ENCODE measurements around the gene TSR1. TPM values are rescaled to one million over a fixed set of nuclear protein-coding genes. Genes with fewer than 3 reads are reported as not detected.

Gene TSR1
- total RNA-seq: 23.0 TPM
- long read RNA-seq, full-length matches to known transcripts: 35 of 51 reads
- long read RNA-seq, partial matches to known transcripts: 5 of 51 reads
- long read RNA-seq, other reads (novel, unspliced or antisense): 11 of 51 reads

DNA sequence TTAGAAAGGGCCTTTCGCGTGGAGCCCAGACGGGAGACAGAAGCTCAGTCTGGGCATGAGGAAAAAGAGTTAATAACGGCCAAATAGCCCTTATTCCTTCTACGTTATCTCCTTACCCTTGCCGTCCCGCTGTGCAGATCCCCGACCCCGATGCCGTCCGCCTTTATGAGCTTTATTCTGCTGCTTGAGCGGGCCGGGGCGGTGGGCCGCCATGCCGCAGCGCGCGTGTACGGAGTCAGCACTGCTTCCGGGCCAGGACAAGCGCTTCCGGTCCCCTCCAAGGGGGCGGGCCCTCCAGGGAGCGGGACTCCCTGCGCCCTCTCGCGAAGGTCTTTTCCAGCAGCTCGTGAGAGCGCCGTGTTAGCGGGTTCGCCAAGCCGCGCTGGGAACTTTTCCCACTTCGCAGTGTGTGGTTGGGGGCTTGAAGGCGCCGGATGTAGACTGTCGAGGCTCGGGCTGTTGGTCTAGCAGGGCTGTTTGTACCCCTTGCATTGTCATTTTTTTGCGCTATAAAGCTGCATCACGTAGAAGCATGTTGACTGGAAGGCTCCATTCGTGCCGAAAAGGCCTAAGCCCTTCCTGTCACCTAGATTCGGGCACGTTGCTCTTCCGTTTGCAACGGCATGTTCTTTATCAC lies at the start of gene TSR1:
Gene TSR1, minus strand, starts transcription at position 243 of the 637 bp plus-strand sequence. Its CDS starts 30 bp downstream, at position 213.
- peak; percentile 95 for DNase-seq (ENCODE audit: low spot score)
- intact Hi-C loops (cut with DNase I): loop anchor here (2.0 kb wide), 1 partner anchor 34 kb away; the partner anchor contains the start of genes SMG6 and SRR

DNA sequence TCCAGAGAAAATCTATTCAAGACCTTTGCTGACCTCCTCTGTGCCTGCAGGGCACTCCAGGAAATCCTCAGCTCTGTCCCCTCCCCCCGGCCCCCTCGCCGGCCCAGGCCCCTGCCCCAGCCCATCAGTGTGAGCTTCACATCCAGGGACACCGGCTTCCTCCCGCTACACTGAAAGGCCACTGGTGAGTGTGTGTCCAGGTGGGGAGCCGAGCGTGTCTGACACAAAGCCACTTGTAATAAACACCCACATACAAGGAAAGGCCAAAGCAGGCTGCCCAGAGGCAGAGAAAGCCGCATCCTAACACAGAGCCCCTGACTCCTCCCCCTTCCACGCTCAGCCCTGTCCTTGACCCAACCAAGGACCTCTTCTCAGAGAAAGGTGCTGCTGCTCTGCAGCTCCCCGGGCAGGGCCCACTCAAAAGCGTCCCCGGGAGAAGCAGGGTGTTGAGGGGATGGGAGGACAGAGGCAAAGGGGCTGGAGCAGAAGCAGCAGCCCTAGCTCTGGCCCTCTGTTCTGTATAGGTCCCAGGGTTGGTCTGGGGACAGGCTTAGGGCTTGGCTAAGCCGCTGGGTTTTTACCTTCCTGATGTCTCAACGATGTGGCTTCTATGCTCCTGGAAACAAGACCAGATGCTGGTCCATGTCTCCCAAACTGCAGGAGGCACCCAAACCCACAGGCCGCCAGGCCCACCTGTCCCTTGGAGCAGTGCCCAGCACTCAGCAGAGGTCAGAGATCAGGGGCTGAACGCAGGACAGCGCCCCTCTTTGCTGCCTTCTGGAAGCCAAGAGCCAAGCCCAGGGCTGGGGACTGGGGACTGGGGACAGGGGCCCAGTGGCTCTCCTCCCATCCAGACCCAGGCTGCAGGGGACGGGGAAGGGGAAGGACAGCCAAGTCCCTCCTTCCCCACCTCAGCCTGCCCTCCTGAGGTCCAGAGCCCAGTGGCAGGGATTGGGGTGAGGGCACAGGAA lies 49.3 kb upstream of the TSR1 start:
- DNase-seq (ENCODE audit: low spot score): no peak
- intact Hi-C loops (cut with DNase I): no loop called here

DNA sequence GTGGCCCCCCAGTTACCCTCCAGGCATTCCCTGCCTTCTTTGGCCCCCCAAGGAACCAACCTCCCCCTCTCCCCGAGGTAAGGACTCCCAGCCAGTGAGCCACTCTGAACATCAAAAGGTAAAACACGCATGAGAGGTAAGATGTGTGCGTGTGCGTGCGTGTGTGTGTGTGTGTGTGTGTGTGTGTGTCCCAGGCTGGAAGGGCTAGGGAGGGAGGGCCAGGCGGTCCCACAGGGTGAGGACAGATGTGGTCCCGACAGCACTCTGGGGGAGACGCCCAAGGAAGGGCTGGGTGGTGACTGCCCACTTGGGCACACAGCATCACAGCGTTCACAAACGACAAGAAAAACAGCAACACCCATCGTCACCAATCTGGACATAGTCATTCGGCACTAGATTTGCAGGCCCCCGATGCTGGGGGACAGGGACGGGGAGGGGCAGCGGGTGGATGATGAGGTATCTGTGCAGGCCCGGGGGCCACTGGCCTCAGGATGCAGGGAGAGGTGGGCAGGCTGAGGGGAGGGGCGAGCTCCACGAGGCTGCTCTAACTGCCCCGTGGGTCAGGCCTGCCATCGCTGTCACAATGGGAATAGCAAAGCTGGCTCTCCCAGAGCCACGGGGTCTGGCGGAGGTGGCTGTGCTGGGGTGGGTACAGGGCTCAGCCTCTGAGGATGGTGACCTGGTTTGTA lies 48.3 kb upstream of the TSR1 start:
- no peak for DNase-seq (ENCODE audit: low spot score)
- intact Hi-C loops (cut with DNase I): no loop called here

DNA sequence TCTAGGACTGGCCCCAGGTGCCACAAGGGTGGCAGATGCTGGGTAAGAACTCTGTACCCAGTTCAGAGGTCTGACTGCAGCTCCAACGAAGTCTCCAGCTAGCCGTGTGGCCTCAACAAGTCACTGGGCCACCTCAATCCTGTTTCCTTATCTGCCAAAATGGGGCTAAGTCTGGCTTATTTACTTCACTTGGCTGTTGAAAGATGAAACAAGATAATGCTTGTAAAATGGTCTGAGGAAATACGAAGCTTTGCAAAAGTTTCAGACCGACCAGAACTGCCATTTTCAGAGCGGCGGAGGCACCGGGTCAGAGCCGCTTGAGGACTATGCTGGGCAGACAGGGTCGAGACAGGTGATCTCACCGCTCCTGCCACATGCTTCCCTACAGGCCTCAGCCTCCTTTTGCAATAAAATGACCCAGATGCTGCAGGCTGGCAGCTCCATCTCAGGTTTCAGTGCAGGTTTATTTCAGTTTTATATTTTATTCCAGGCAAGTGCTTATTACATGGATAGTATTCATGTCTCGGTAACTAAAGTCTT lies 47.4 kb upstream of the TSR1 start:
- intact Hi-C loops (cut with DNase I): no loop called here
- no peak for DNase-seq (ENCODE audit: low spot score)

DNA sequence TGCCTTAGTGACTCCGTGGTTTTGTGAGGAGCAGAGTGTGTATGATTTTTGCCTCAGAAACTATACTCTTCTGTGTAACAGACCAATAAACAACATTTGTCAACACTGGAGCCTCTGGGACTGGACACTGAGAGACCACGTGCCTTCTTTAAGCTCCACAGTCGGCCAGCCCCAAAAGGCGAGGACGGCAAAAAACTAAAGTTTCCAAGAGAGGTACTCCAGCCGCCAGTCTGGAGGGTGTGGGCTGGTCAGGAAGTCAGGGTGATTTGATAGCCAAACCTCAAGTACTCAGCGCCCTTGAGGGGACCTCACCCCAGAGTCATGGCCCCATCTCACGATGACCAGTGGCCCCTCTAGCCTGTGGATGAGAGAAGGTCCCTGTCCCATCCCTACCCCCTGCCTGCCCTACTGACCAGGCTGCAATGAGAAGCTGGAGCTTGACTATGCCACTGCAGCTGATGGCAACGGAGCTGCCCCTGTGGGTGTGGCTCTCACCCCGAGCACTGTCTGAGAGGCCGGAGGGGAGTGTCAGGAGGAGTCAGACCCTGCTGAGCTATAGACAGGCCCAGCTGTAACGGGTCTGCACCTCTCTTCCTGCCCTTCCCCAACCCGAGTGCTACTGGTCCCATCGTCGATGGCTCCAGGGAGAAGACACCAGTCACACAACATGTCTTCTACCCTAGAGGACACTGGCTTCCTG lies 44.8 kb upstream of the TSR1 start:
- no peak for DNase-seq (ENCODE audit: low spot score)
- intact Hi-C loops (cut with DNase I): no loop called here

DNA sequence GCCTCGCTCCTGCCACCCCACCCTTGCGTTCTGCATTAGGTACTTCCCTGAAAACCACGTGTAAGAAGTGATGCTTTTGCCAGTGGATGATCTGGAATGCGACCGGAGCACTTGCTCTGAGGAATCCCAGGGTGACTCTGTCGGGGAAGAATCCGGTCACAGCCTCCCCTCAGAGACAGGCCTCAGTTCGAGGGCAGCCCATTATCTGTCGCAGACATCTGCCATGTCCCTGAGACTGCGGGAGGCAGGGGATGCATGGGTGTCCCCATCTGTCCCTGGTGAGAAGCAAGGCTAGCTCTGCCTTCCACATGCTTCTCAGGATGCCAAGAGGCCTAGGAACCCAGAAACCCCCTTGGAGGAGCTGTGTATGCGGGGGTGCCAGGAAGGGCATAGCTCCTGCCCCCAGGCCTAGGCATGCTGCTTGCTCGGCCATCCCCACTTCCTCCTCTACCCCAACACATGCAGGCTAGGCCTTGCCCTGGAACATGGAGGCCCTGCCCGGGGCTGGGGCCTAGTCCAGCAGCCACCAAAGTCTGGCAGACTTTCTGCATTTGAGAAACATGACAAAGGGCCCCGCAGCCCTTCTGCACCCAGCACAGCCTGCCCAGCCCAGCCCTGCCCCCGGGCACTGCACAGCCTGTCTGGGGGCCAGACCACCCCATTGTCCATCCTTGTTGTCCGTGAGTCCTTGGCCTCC lies 44.1 kb upstream of the TSR1 start:
- intact Hi-C loops (cut with DNase I): no loop called here
- DNase-seq (ENCODE audit: low spot score): no peak

DNA sequence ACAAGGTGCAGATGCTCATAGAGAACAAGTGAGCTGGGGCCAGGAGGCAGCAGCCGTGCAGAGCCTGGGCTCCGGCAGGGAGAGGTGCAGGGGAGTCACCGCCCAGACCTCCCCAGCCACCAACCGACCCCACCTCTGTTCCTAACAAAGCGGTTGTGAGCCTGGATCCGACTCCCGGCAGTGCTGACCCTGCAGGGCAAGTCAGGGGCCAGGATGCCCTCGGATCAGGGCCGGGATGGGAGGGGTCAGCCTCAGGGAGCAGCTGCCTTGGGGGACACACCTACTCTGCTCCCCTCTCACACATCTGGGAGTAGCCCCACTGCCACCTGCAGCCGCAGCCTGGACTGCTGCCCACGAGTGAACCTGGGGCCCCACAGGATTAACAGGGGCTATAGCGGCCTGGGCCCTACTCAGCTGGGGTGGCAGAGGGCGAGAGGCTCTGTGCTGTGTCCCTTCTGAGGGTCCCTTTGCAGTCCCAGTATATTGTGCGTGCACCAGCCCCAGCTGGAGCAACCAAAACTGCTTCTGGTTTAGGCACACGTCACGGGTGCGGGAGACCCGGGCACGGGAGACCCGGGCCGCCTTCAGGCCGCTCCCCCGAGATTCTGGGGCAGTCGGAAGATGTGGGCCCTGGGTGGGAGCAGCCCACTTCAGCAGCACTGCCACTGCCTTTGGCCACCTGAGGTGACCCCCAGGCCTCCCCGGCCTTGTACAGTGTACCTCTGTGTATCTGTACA lies 43.4 kb upstream of the TSR1 start:
- intact Hi-C loops (cut with DNase I): no loop called here
- DNase-seq (ENCODE audit: low spot score): no peak

DNA sequence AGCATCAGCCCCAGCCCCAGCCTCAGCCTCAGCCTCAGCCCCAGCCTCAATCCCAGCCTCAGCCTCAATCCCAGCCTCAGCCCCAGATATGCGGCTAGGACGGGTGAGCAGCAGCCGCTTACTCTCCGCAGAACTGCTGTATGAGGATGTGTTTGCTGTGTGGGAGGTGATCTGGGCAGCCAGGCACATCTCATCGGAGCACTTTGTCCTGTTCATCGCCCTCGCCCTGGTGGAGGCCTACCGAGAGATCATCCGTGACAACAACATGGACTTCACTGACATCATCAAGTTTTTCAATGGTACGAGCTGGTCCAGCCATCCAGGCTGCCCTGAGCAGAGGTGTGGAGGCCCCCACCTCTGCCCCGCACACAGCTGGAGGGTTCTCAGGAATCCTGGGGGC lies 42.6 kb upstream of the TSR1 start:
- DNase-seq (ENCODE audit: low spot score): no peak
- intact Hi-C loops (cut with DNase I): no loop called here

DNA sequence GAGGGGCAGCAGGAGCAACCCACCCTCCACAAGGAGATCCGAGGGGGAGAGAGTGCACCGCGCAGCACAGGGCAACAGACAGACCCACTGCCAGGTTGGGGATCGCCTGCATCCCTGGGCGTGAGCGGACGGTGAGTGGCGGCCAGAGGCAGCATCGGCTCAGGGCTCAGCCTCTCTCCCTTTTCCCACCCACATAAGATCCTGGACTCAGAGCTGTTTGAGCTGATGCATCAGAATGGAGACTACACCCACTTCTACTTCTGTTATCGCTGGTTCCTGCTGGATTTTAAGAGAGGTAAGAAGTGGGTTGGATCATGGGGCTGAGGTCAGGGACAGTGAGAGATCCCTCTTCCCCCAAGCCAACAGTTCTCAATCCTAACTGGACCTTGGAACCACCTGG lies 41.4 kb upstream of the TSR1 start:
- no peak for DNase-seq (ENCODE audit: low spot score)
- intact Hi-C loops (cut with DNase I): no loop called here

DNA sequence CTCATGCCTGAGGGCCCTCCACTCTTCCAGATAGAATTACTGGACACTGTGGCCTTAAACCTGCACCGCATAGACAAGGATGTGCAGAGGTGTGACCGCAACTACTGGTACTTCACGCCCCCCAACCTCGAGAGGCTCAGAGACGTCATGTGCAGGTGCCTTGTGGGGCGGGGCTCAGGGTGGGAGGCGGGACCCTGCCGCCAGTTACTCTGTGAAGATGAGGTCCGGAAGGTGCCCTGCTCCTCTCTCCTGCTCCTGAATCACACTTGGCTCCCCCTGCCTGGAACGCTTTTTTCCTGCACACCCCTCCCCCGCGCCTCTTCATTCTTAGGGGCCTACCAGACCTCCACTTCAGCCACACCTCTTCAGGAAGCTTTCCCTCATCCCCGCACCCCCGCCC lies 39.9 kb upstream of the TSR1 start:
- DNase-seq (ENCODE audit: low spot score): no peak
- intact Hi-C loops (cut with DNase I): no loop called here

DNA sequence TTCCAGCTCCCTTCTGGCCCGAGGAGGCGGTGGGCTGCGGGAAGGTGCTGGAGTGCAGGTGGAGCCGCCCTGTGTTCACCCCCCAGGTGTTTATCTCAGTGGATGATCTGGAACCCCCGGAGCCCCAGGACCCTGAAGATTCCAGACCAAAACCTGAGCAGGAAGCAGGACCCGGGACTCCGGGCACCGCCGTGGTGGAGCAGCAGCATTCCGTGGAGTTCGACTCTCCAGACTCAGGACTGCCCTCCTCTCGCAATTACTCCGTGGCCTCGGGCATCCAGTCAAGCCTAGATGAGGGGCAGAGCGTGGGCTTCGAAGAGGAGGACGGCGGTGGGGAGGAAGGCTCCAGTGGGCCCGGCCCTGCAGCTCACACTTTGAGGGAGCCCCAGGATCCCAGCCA lies 39.1 kb upstream of the TSR1 start:
- intact Hi-C loops (cut with DNase I): no loop called here
- DNase-seq (ENCODE audit: low spot score): no peak

DNA sequence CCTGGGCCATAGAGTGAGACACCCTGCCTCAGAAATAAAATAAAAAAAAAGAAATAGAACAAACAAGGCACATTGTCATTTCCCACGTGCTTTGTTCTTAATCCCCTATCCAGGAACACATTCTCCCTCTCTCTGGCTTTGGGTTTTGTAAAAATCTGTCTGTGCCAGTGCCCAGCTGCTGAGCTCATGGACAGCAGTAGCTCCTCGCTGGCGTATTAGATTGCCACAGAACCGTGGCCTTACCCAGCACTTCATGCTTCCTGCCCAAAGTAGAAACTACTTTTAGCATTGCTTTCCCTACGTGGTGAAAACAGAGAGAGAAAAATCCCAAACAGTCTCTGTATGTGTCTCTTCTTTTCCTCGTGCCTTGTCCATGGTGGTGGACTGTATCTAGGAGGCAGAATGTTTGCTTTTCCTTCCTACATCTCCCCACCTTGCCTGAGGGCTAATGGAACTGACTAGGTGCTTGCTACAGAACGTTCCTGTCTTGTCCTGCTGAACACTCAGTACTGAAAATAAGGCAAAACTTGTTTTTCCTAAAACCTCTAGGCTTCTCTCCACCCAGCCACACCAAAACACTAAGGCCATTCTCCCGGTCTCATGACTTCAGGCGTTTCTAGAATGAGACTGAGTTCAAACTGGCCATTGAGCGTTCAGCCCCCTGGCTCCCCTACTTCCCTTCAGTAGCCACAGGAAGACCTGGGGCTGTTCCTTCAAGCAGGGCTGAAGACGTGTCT lies 38.5 kb upstream of the TSR1 start:
- DNase-seq (ENCODE audit: low spot score): no peak
- intact Hi-C loops (cut with DNase I): no loop called here

DNA sequence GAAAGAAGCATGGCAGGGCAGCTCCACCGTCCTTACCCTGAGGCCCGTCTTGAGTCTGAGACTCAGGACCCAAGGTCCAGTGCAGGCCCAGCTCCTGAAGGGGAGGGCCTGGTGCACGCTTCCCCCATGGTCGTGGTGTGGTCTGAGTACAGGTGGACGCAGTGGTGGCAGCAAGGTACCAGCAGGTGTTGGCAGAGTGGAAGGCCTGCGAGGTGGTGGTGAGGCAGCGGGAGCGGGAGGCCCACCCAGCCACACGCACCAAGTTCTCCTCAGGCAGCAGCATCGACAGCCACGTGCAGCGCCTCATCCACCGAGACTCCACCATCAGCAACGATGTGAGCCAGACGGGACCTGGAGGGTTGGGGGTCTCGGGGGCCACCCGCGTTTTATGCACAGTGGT lies 36.9 kb upstream of the TSR1 start:
- intact Hi-C loops (cut with DNase I): no loop called here
- no peak for DNase-seq (ENCODE audit: low spot score)

DNA sequence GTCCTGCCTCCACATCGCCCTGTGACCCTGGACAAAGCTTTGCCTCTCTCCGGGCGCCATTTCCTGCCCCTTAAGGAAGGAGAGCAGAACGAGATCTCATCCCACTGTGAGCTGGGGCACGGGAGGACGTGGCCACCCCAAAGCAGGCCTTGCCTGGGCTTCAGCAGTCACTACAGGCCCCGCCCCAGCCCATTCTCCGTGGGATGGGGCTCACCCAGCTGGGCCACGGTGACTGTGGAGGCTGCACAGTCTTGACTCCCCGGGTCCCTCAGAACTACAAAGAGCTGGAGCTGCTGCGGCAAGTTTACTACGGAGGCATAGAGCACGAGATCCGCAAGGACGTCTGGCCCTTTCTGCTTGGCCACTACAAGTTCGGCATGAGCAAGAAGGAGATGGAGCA lies 36.4 kb upstream of the TSR1 start:
- intact Hi-C loops (cut with DNase I): no loop called here
- no peak for DNase-seq (ENCODE audit: low spot score)

DNA sequence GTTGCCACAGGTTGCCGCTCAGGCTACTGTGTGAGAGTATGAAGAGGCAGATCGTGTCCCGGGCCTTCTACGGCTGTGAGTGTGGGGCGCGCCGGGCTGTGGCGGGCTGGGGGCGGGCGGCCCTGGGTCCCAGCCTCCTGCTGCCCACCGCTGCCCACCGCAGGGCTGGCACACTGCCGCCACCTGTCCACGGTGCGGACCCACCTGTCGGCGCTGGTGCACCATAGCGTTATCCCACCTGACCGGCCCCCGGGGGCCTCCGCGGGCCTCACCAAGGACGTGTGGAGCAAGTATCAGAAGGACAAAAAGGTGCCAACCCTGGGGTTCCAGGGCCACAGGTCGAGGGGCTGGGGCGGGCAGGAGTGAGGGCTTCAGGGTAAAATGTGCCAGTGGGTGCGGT lies 35.9 kb upstream of the TSR1 start:
- DNase-seq (ENCODE audit: low spot score): no peak
- intact Hi-C loops (cut with DNase I): no loop called here

DNA sequence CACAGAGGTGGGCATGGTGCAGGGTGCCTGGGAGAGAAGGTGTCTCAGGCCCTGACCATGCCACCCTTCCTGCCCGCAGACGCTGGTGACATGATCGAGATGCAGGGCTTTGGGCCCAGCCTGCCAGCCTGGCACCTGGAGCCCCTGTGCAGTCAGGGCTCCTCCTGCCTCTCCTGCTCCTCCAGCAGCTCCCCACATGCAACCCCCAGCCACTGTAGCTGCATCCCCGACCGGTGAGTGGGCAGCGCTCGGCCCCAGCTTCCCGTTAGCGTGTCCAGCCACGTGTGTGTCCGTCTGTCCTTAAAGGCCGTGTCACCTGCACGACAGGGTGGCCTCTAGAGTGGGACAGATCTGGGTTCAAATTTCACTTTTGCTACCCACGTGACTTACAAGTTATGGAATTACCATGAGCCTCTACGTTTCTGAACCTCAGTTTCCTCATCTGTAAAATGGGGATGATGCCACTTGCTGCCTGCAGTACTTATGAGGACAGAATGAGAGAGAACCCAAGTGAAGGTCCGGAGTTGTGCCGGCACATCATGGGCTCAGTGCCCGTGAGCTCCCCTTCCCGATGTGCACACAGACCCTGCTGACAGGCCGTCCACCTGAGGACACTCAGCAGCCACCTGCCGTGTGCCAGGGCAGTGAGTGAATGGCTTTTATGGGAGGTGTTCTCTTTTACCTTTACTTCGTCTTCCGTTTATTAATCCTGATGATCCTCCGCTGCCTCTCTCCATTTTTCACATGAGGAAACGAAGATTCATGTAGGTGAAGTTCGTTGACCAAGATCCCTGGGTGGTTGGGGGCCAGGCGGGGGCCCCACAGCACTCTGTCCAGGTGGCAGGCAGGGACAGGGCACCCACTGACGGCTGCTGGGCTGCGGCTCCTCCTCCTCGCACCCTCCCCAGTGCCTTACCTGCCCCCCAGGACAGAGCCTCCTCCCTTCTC lies 35.2 kb upstream of the TSR1 start:
- intact Hi-C loops (cut with DNase I): no loop called here
- DNase-seq (ENCODE audit: low spot score): no peak

Measured in cardiac septum (tissue), 1 donor.